Left hindlimb (tissue), 1 donor: ENCODE measurements around the gene CORO7.
"Not testable (repeated sequence)": the region's sequence is repeated elsewhere in the genome, so short reads cannot be mapped to it uniquely, and the experiment has no call there.

Experiments
- DNase-seq: peaks from one replicate; pipeline ENCODE4 v3.0.0-alpha.2; 2018

The CORO7 gene

GRCh38 chr16:4401510-4401909 lies 14.9 kb downstream of the CORO7 start:
- no peak for DNase-seq

DNA sequence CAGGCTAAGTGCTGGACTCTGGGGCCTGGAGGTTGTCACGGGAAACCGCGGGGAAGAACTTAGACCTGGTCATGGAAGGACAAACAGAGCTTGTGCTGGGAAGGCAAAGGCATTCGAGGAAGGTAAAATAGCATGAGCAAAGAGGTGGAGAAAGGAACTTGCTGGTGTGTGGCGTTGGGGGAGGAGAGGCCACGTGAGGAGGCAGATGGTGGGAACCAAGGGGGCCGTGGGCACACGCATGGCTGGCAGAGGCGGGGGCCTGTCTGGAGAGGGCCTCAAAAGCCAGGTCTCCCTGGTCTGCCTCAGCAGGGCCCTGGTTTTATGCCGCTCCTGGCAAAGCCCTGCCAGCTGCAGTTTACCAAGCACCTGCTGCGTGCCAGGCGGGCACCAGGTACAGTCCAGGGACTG lies 15.3 kb downstream of the CORO7 start:
- DNase-seq: peak; percentile 34

DNA sequence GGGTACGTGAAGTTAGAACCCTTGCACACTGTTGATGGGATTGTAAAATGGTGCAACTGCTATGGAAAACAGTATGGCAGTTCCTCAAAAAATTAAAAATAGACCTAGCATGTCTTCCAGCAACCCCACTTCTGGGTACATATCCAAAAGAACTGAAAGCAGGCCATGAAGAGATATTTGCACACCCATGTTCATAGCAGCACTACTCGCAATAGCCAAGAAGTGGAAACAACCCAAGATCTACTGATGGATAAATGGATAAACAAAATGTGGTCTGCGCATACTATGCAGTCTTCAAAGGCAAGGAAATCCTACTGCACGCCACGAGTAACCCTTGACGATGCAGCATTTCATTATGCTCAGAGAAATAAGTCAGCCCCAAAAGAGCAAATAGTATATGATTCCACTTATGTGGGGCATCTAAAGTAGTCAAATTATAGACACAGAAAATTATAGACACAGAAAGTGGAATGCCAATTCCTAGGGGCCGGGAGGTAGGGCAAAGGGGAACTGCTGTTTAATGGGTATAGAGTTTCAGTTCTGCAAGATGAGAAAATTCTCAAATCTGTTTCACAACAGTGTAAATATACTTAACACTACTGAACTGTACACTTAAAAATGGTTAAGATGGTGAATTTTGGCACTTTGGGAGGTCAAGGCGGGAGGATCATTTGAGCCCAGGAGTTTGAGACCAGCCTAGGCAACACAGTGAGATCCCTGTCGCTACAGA lies 17.2 kb downstream of the CORO7 start:
- peak; percentile 29 for DNase-seq

DNA sequence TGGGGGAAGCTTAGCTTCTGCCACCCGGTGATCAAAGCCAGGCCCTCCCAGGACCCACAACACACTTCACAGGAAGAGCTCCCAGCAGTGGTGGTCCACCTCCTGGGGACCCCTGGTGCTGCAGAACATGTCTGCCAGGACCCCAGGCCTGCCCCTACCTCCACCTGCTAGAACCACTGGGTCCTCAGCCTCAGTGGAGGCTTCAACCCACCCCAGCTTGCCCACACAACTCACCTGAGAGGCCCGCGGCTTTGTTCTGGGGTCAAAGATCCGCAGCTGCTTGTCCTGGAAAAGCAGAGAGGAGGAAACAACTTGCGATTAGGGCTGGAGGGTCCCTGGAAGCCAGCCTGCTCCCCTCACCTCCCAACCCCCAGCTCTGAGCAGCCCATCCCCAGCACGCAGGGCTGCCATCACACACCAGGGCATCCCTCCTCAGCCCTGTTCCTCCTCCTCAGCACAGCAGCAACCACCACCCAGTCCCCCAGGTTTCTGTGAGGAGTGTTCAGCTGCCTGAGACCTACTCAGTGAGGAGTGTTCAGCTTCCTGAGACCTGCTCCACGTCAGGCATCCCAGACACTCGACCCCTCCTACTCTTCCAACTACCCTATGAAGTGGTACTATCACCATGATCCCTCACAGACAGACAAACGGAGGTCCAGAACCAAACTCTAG lies 21.2 kb downstream of the CORO7 start:
- DNase-seq: peak; percentile 26

GRCh38 chr16:4393850-4394249 lies 22.5 kb downstream of the CORO7 start:
- not testable (repeated sequence) for DNase-seq

- DNase-seq: peak; percentile 61
Observed at GRCh38 chr16:4393240-4393600, 23.2 kb downstream of the CORO7 start.

- peak; percentile 89 for DNase-seq
Observed at GRCh38 chr16:4392382-4393239, 23.8 kb downstream of the CORO7 start.

DNA sequence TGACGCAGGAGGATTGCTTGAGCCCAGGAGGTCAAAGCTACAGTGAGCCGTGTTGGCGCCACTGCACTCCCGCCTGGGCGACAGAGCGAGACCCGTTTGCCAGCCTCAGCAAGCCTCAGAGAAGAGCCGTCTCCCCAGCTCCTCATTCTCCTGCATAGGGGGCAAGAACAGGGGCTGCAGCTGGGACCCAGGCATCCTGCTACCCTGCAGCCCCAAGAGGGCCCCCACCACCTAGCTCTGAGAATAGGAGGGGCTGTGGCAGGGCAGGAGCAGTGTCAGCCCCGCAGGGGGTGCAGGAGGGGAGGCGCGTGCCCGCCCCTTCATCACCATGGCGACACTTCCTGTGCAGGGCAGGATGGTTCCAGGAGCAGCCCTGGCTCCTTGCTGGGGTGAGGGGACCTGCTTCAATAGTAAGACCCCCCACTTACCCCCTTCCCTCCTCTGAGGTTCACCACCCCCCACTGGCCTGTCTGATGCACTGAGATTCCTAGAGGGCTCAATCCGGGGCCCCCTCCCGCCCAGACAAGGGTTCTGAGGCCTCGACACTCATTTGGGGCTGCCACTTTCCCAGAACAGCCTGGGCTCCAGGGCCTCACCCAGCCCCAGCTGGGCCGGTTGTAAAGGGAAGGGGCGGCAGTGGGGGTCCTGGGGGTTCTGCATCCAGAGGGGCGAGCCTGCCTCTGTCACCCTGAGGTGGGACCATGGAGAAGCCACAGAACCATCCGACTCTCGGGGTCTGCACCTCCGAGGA lies 24.6 kb downstream of the CORO7 start:
- DNase-seq: peak; percentile 67

GRCh38 chr16:4390266-4391260 lies 25.8 kb downstream of the CORO7 start:
- DNase-seq: no peak

DNA sequence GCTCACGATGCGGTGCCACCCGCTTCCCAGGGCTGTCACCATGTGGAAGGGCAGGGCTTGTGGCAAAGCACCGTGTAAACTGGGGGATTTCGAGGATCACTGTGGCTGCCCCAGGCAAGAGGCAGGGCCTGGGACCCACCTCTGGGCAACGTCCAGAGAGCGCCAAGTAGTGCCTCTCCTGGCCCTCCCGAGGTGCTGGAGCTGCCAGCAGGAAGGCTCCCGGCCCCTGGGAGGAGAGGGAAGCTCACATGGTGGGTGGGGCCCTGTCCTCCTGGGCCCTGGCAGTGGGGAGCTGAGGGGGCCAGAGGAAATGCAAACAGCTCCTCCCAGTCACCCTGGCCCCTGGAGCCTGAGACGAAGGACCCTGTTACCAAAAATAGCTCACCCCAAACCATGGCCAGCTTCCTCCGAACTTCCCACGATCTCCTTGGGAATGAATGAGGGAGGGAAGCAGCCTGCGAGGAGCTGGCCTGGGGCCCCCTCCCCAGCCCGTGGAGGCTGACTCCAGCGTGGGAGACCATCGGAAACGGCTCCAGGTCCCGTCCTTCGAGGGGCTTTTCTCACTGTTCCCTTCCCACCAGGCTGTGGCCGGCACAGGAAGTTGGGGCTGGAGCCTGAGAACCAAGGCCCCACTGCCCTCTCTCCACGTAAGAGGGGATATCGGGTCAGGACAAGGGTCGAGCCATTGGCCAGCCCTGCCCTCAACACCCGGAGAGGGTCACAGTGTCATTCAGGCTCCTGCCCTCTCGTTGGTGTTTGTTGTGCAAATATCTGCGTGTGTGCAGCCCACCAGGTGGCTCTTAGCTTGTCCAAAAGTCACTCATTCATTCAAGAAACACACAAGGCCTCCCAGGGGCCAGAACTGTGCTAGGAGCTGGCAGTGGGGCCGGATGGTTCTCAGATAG lies 27.1 kb downstream of the CORO7 start:
- peak; percentile 56 for DNase-seq

GRCh38 chr16:4388271-4389021 lies 27.9 kb downstream of the CORO7 start:
- peak; percentile 48 for DNase-seq

- peak; percentile 36 for DNase-seq
Observed at GRCh38 chr16:4387781-4388180, 28.6 kb downstream of the CORO7 start.

DNA sequence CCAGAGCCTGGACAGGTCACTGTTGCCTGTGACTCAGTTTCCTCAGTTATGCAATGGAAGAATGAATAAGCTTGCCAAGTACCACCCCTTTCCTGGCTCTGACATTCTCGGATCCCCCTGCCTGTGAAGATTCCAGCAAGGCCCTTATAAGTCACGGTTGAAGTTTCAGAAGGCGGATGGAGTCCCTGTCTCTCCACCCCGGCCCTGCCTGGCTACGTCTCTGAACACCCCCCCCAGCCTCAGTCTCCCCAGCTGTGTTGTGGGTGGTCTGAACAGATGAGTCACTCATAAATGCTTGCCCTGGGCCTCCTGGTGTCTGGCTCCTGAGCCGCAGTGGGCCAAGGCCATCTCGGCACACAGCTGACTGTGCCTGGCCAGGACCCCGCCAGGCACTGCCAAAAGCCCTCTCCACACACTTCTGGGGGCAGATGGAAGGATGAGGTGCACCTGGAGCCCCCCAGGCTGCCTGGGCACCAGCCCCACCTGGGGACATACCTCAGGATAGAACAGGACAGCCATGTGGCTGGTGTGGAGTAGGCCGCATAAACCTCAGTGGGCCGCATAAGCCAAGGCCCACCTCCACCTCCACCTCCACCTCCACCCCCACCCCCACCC lies 29.3 kb downstream of the CORO7 start:
- DNase-seq: peak; percentile 45

DNA sequence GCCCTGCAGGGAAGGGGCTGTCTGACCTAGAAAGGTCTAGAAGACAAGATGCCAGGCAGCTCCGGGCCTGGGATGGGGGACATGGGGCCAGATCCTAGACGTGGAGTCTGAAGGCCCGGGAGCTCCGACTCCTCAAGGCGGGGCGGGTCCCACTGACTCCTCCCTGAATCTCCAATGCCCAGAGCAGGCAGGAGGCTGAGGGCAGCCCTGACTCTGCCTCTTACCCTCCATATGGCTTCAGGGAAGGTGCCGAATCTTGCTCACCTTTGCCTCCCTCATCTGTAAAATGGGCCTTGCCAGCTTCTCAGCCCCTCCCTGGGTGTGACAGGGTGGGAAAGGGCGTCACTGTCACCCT lies 30.0 kb downstream of the CORO7 start:
- no peak for DNase-seq

DNA sequence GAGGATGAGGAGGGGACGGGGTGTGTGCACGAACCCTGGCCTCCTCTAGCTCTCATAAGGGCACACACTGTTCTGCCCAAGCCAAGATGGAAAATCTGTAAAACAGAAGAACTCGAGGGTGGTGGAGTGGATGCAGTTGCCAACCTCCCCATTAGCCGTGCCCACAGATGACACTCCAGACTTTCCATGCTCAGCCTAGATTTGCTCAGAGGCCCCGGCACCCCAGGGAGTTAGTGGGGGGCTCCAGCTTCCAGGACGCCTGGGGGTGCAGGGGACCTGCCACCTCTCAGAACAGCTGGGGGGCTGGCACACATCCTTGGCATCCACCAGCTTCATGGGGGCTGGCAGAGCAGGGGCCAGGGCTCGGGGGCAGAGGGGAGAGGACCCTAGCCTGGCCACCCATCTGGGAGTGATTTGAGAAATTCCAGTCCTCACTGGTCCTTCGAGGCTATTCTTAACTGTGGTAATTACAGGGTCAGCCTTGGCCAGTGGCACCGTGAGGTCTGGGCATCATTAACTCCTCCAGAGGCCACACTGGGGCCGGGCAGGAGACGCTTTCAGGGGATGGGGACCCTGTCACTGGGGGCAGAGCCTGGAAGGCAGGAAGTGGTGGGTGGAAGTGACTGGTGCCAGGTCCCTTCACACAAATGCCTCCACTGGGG lies 30.5 kb downstream of the CORO7 start:
- DNase-seq: peak; percentile 80

DNA sequence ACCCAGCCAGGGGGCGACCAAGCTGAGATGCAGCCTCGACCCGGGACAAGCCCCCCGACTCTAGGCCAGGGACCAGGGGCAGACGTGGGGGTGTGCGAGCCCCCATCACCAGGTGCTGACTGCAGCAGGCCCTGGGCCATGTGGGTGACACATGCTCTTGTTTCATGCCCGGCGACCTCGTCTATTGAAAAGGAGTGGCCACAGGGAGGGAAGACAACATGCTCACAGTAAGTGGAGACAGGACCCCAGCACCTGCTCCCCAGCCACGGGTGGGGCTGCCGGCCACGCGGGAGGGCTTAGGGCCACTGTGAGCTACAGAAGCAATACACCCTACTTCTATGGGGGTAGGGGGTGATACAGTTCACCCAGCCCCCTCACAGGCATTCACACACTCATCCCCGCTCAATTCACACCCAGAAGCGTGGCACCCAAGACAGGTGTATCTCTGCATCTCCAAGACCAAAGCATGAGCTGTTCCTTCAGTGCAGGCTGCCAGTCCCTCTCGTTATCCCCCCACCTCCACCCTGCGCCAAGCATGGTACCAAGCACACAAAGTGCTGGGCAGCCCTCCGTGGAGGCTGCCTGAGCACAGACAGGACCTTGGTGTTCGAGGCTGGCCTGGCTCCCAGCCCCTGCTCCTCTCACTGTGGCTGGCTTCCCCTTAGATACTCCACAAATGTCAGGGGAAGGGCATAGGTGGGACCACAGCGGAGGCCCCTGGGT lies 31.2 kb downstream of the CORO7 start:
- DNase-seq: no peak

DNA sequence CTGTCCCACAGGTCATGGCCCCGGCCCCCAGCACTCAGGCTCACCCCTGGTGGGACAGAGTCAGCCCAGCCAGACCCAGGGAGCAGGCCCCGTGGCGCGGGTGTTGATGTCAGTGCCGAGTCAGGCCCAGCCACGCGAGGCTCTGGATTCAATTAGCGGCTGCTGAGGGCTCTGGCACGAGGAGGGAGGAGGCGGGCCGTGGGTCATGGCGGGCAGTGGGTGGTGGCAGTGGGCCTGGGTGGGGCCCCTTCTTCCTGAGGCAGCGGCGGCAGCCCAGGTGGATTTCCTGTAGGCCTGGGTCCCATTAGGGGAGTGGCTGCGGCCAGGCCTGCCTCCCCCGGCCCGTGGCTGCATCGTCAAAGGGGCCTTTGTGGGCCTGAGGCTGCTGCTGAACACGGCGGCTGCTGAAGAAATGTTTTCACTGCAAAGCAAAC lies 31.9 kb downstream of the CORO7 start:
- peak; percentile 90 for DNase-seq
